DND-41 (cell line): ENCODE measurements around the gene ZNF322.

Experiments
- ATAC-seq: fragments of 200-7000 bp; cut with Tn5 transposase; 3 replicates; pipeline ENCODE4 v1.9.1; 2021; ENCODE audit warnings: low read depth; ENCODE audit not compliant: insufficient read depth
- DNase-seq: peaks from one replicate; pipeline ENCODE4 v3.0.0-alpha.2; 2020
- H2AFZ ChIP-seq: 2 replicates; pipeline ENCODE4 v1.6.0; 2012; ENCODE audit warnings: low read depth, low read length
- H3K27ac ChIP-seq: 2 replicates; pipeline ENCODE4 v1.5.1; 2012; ENCODE audit warnings: low read length, inconsistent platforms
- H3K27me3 ChIP-seq: fragments of 200-600 bp; sonication (generic); 2 replicates; pipeline ENCODE4 v1.6.0; 2012; ENCODE audit warnings: low read length, mild to moderate bottlenecking, inconsistent platforms; ENCODE audit not compliant: insufficient read depth, poor library complexity
- H3K36me3 ChIP-seq: 2 replicates; pipeline ENCODE4 v1.5.1; 2012; ENCODE audit warnings: low read length, inconsistent platforms; ENCODE audit not compliant: insufficient read depth
- H3K4me1 ChIP-seq: 2 replicates; pipeline ENCODE4 v1.5.1; 2012; ENCODE audit warnings: mild to moderate bottlenecking, low read length; ENCODE audit not compliant: insufficient read depth
- H3K4me2 ChIP-seq: 2 replicates; pipeline ENCODE4 v1.6.0; 2012; ENCODE audit warnings: mild to moderate bottlenecking, moderate library complexity, low read length, inconsistent platforms; ENCODE audit not compliant: insufficient read depth
- H3K4me3 ChIP-seq, 2 experiments: fragments of 200-600 bp in 1 of 2; shearing (Covaris generic) in 1 of 2; 2 replicates each; pipeline ENCODE4 v1.5.1; 2012 to 2016; ENCODE audit warnings: inconsistent platforms in 2 of 2, low read length in 2 of 2, mild to moderate bottlenecking in 2 of 2, low read depth in 1 of 2, moderate library complexity in 1 of 2
- H3K79me2 ChIP-seq: 2 replicates; pipeline ENCODE4 v1.6.0; 2012; ENCODE audit warnings: low read length, inconsistent platforms; ENCODE audit not compliant: insufficient read depth
- H3K9ac ChIP-seq: 2 replicates; pipeline ENCODE4 v1.6.0; 2012; ENCODE audit warnings: low read depth, mild to moderate bottlenecking, inconsistent platforms, low read length, moderate library complexity
- H3K9me3 ChIP-seq: 2 replicates; pipeline ENCODE4 v1.5.1; 2012; ENCODE audit warnings: low read length, moderate library complexity, mild to moderate bottlenecking, inconsistent platforms; ENCODE audit not compliant: insufficient read depth, severe bottlenecking
- H4K20me1 ChIP-seq: 2 replicates; pipeline ENCODE4 v1.6.0; 2012; ENCODE audit warnings: low read length; ENCODE audit not compliant: insufficient read depth
- CTCF ChIP-seq: IDR thresholded peaks from 2 replicates; pipeline ENCODE4 v1.5.1; 2012; ENCODE audit warnings: borderline replicate concordance, low read length, moderate library complexity, mild to moderate bottlenecking; ENCODE audit not compliant: poor library complexity, severe bottlenecking; ENCODE audit errors: extremely low read depth
- EZH2 ChIP-seq: IDR thresholded peaks from 3 replicates; pipeline ENCODE4 v1.6.1; 2012; ENCODE audit warnings: borderline replicate concordance, low read depth, mild to moderate bottlenecking, moderate library complexity, low read length, inconsistent platforms; ENCODE audit not compliant: severe bottlenecking

The ZNF322 gene

GRCh38 chr6:26588965-26589364, 70.6 kb downstream of the ZNF322 start:
- DNase-seq, result no peak
- Histone ChIP-seq H3K4me3 (no peak overlapping the region), H4K20me1 (no peaks in the 10 kb centered on the region), H2AFZ (no peak overlapping the region), H3K36me3 (no peaks in the 10 kb centered on the region), H3K4me1 (no peaks in the 10 kb centered on the region), H3K9me3 (no peaks in the 10 kb centered on the region), H3K27me3 (no peaks in the 10 kb centered on the region), H3K79me2 (no peaks in the 10 kb centered on the region), H3K4me2 (no peak overlapping the region), H3K9ac (no peak overlapping the region), H3K27ac (no peak overlapping the region)
- no peak for TF ChIP-seq EZH2
- no peak for TF ChIP-seq CTCF
- no peak for ATAC-seq
